ENCODE data around the gene DHRS7C.

DNA sequence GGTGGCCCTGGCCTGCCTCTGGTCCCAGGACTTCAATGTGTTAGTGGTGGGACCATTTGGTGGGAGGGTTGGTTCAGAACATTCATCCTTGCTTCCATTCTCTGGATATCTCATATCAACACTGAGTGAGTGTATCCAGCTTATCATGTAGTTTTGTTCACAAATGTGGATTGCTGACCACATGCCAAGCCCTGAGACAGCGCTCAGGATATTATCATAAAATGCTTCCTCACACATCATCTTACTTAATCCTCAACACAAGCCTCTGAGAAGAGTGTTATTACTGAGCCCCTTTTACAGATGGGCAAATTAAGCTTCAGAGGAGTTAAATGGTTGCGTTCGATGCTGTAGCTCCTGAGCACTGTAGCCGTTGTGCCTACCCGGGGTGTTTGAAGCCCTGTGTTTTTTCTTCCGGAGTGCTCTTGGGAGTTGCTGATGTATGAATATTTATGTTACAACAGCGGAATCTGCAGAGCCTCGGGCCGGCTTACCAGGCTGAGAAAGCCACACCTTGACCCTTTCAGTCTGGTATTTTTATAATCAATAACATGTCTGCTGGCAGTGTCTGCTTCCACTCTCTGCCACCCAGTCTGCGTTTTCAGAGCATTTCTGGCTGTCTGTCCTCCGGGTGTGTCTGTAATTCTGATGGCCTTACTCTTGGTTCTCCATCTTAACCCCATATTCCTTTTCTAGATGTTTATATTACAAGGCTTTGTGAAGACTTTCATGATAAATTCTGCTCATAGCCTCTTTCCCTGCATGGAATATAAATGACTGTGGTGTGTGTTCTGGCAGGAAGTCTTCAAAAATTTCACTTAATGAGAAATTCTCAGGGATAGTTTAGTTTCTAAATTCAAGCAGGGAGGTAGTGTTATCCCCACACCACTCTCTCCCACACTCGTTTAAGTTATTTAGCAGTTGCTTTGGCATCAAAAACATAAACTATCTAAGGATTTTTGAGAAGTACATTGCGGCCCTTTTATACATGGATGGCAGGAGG lies 37.2 kb upstream of the DHRS7C start:
- TF ChIP-seq CTCF (IDR thresholded peaks at IDR 0.05), result no peak
- no peak for TF ChIP-seq EZH2 (IDR thresholded peaks at IDR 0.05)
- TF ChIP-seq EZH2phosphoT487 (IDR thresholded peaks at IDR 0.05), result no peak
